22Rv1 (cell line): ENCODE data around the gene MRS2.

Source experiments
- ZFX ChIP-seq: fragments of 450-650 bp; IDR thresholded peaks from 2 replicates; pipeline ENCODE4 v1.6.1; 2017; ENCODE audit warnings: antibody characterized with exemption, borderline replicate concordance
- TF ChIP-seq, protein P1 (sequence below): fragments of 450-650 bp; IDR thresholded peaks from 2 replicates; pipeline ENCODE4 v1.5.1; 2017; ENCODE audit warnings: mild to moderate bottlenecking

DNA sequence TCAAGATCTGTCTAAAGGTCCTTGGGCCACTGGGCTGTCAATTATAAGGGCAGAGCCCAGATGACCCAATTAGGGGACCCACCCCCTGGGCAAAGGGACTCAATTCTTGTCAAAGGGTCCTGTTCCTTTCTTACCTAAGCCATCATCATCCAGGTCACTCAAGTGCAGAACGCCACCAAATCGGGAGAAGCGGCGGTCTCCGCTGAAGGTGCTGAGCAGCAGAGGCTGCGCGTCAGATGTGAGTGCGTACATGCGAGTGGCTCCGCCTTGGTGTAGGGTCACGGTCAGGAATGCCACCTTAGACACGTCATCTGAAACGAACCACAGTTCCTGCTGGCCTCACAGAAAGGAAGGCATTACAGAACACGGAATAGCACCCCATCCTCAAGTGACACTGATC is 34.2 kb downstream of the MRS2 start:
- TF ChIP-seq, protein P1, sequence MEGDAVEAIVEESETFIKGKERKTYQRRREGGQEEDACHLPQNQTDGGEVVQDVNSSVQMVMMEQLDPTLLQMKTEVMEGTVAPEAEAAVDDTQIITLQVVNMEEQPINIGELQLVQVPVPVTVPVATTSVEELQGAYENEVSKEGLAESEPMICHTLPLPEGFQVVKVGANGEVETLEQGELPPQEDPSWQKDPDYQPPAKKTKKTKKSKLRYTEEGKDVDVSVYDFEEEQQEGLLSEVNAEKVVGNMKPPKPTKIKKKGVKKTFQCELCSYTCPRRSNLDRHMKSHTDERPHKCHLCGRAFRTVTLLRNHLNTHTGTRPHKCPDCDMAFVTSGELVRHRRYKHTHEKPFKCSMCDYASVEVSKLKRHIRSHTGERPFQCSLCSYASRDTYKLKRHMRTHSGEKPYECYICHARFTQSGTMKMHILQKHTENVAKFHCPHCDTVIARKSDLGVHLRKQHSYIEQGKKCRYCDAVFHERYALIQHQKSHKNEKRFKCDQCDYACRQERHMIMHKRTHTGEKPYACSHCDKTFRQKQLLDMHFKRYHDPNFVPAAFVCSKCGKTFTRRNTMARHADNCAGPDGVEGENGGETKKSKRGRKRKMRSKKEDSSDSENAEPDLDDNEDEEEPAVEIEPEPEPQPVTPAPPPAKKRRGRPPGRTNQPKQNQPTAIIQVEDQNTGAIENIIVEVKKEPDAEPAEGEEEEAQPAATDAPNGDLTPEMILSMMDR, result no peak
- TF ChIP-seq ZFX, result no peak
